Uterus (tissue), 4 donors: Measurements from ENCODE around the gene KCNIP1. TPM values are rescaled to one million over a fixed set of nuclear protein-coding genes. Genes with fewer than 3 reads are reported as not detected.

ENCODE experiments used
- DNase-seq, 2 donors: peaks; one replicate each; pipeline ENCODE4 v3.0.0-alpha.2; 2019 to 2020
- H3K27ac ChIP-seq, 2 donors: fragments of 200-600 bp; sonication (generic); 1 replicate in 1 of 2; 2 replicates in 1 of 2; pipeline ENCODE4 v1.5.1; 2016 to 2018
- H3K27me3 ChIP-seq, 2 donors: fragments of 200-600 bp; sonication (generic); one replicate each; pipeline ENCODE4 v1.5.1; 2018 to 2019; ENCODE audit warnings: control low read depth in 1 of 2
- H3K36me3 ChIP-seq, 2 donors: fragments of 200-600 bp; sonication (generic); one replicate each; pipeline ENCODE4 v1.5.1; 2019; ENCODE audit warnings: control low read depth in 1 of 2
- H3K4me1 ChIP-seq, 2 donors: fragments of 200-600 bp; sonication (generic); one replicate each; pipeline ENCODE4 v1.5.1; 2018 to 2019; ENCODE audit warnings: control low read depth in 1 of 2
- H3K4me3 ChIP-seq, 2 donors: fragments of 200-600 bp; sonication (generic); 1 replicate in 1 of 2; 2 replicates in 1 of 2; pipeline ENCODE4 v1.5.1; 2018 to 2019; ENCODE audit warnings: mild to moderate bottlenecking in 1 of 2
- H3K9me3 ChIP-seq, 2 donors: fragments of 200-600 bp; sonication (generic); one replicate each; pipeline ENCODE4 v1.5.1; 2019; ENCODE audit warnings: control low read depth in 1 of 2
- CTCF ChIP-seq, 4 experiments: fragments of 200-600 bp in 2 of 4; fragments of 450-650 bp in 2 of 4; sonication (generic) in 2 of 4; IDR thresholded peaks; one replicate each; pipeline ENCODE4 v1.5.1; 2016 to 2019; ENCODE audit warnings: antibody characterized with exemption in 4 of 4, mild to moderate bottlenecking in 2 of 4, moderate library complexity in 1 of 4
- POLR2A ChIP-seq, 2 donors: fragments of 450-650 bp; IDR thresholded peaks; one replicate each; pipeline ENCODE4 v1.6.1; 2016; ENCODE audit warnings: antibody characterized with exemption in 2 of 2, mild to moderate bottlenecking in 1 of 2, moderate library complexity in 1 of 2
- intact Hi-C: fragments of 100-400 bp; cut with DNase I; formaldehyde crosslinking; loops from one replicate; pipeline ENCODE4 v1.15.1; 2023; ENCODE audit warnings: low total_unique reads
- total RNA-seq, 4 donors: library from RNA; depleted of rRNA in 3 of 4; stranded (reverse); fragments of >200 nt in 3 of 4; gene quantifications; one replicate each; pipeline versions ENCODE4 v1.1.0 to v1.2.4, GENCODE V29; 2014 to 2023
- donor health status: DM: yes; HTN: yes; CAD: no.

Gene KCNIP1
- total RNA-seq, 4 donors from 2014 or later = 1.3 to 7.0 (median 3.9) TPM

GRCh38 chr5:170622933-170623332 is 119.1 kb downstream of the KCNIP1 start:
- intact Hi-C loops = loop anchor here (10.0 kb wide), 1 partner anchor 398 kb away; no protein-coding TSS in a partner anchor
- no peaks in the 10 kb centered on the region for H3K4me1 ChIP-seq
- no peaks in the 10 kb centered on the region for H3K27me3 ChIP-seq
- H3K27ac ChIP-seq = no peak overlapping the region
- H3K4me3 ChIP-seq = no peak overlapping the region
- TF ChIP-seq CTCF (IDR thresholded peaks at IDR 0.05) = no peak
- no peaks in the 10 kb centered on the region for H3K9me3 ChIP-seq
- no peaks in the 10 kb centered on the region for H3K36me3 ChIP-seq
- no peak for DNase-seq

- Histone ChIP-seq H3K4me1 (no peaks in the 10 kb centered on the region), H3K9me3 (no peaks in the 10 kb centered on the region), H3K36me3 (no peaks in the 10 kb centered on the region), H3K4me3 (no peak overlapping the region), H3K27me3 (no peaks in the 10 kb centered on the region), H3K27ac (no peak overlapping the region)
- no peak for DNase-seq
- TF ChIP-seq POLR2A (IDR thresholded peaks at IDR 0.05) = no peak
- TF ChIP-seq CTCF (IDR thresholded peaks at IDR 0.05) = peak; percentile 19 to 58 (median 36)
- intact Hi-C loops = loop anchor here (10.0 kb wide), 1 partner anchor 399 kb away; no protein-coding TSS in a partner anchor
Observed at GRCh38 chr5:170623576-170624181, 119.9 kb downstream of the KCNIP1 start.

- no peaks in the 10 kb centered on the region for H3K9me3 ChIP-seq
- no peak overlapping the region for H3K4me3 ChIP-seq
- H3K27ac ChIP-seq = no peak overlapping the region
- no peaks in the 10 kb centered on the region for H3K4me1 ChIP-seq
- DNase-seq = no peak
- intact Hi-C loops = loop anchor here (10.0 kb wide), 1 partner anchor 401 kb away; no protein-coding TSS in a partner anchor
- H3K27me3 ChIP-seq = no peaks in the 10 kb centered on the region
- no peaks in the 10 kb centered on the region for H3K36me3 ChIP-seq
- TF ChIP-seq POLR2A (IDR thresholded peaks at IDR 0.05) (no peak), CTCF (IDR thresholded peaks at IDR 0.05) (no peak)
Observed at GRCh38 chr5:170625221-170626165, 121.7 kb downstream of the KCNIP1 start.

- intact Hi-C loops = loop anchor here (10.0 kb wide), 1 partner anchor 402 kb away; no protein-coding TSS in a partner anchor
- Histone ChIP-seq H3K4me3 (no peak overlapping the region), H3K9me3 (no peaks in the 10 kb centered on the region), H3K36me3 (no peaks in the 10 kb centered on the region), H3K4me1 (no peaks in the 10 kb centered on the region), H3K27ac (no peak overlapping the region), H3K27me3 (no peaks in the 10 kb centered on the region)
- no peak for TF ChIP-seq POLR2A (IDR thresholded peaks at IDR 0.05)
- DNase-seq = no peak
Observed at GRCh38 chr5:170626507-170627150, 122.8 kb downstream of the KCNIP1 start.

GRCh38 chr5:170627271-170627670 is 123.5 kb downstream of the KCNIP1 start:
- intact Hi-C loops = loop anchor here (10.0 kb wide), 1 partner anchor 402 kb away; no protein-coding TSS in a partner anchor
- Histone ChIP-seq H3K27me3 (no peaks in the 10 kb centered on the region), H3K9me3 (no peaks in the 10 kb centered on the region), H3K36me3 (no peaks in the 10 kb centered on the region), H3K27ac (no peak overlapping the region), H3K4me1 (peaks cover 0 to 2% of the 10 kb centered on the region in 2 donors), H3K4me3 (no peak overlapping the region)
- no peak for TF ChIP-seq CTCF (IDR thresholded peaks at IDR 0.05)
- TF ChIP-seq POLR2A (IDR thresholded peaks at IDR 0.05) = no peak
- no peak for DNase-seq
